Sigmoid colon (tissue), 4 donors: ENCODE measurements around the gene UGCG.

Experiments used
- CTCF ChIP-seq, 4 experiments: fragments of 450-650 bp in 3 of 4; fragments of 200-600 bp in 1 of 4; IDR thresholded peaks; one replicate each; pipeline ENCODE4 v1.5.1; 2016 to 2019; ENCODE audit warnings: antibody characterized with exemption in 4 of 4, mild to moderate bottlenecking in 3 of 4, moderate library complexity in 2 of 4
- EP300 ChIP-seq, 4 donors: sonication (generic); formaldehyde crosslinking; IDR thresholded peaks; one replicate each; pipeline ENCODE4 v1.6.1; 2017; ENCODE audit warnings: antibody characterized with exemption in 4 of 4
- POLR2A ChIP-seq, 2 donors: fragments of 450-650 bp; IDR thresholded peaks; one replicate each; pipeline ENCODE4 v1.6.1; 2016; ENCODE audit warnings: antibody characterized with exemption in 2 of 2, mild to moderate bottlenecking in 2 of 2, moderate library complexity in 2 of 2
- POLR2AphosphoS5 ChIP-seq, 4 donors: sonication (generic); formaldehyde crosslinking; IDR thresholded peaks; one replicate each; pipeline ENCODE4 v1.6.1; 2017; ENCODE audit warnings: antibody characterized with exemption in 4 of 4

GRCh38 chr9:111898331-111899096 lies 1.9 kb downstream of the UGCG start:
- no peak for TF ChIP-seq POLR2AphosphoS5 (IDR thresholded peaks at IDR 0.05)
- no peak for TF ChIP-seq CTCF (IDR thresholded peaks at IDR 0.05)
- no peak for TF ChIP-seq POLR2A (IDR thresholded peaks at IDR 0.05)
- TF ChIP-seq EP300 (IDR thresholded peaks at IDR 0.05) = no peak
